ENCODE measurements around the gene EVI2B.
"Not testable (repeated sequence)": the region's sequence is repeated elsewhere in the genome, so short reads cannot be mapped to it uniquely, and the experiment has no call there.

EVI2B gene

GRCh38 chr17:31313982-31314781 lies at the start of gene EVI2B:
Gene EVI2B, minus strand, starts transcription at chr17:31314054. Its CDS starts 8,445 bp downstream, at chr17:31305609.
- intact Hi-C loops (cut with DNase I): no loop called here
- no peak for DNase-seq

GRCh38 chr17:31357839-31358394 lies 44.1 kb upstream of the EVI2B start:
- no peak for DNase-seq
- intact Hi-C loops (cut with DNase I): no loop called here

- intact Hi-C loops (cut with DNase I): no loop called here
- DNase-seq: no peak
Observed at GRCh38 chr17:31357091-31357490, 43.2 kb upstream of the EVI2B start.

GRCh38 chr17:31355935-31356334 lies 42.1 kb upstream of the EVI2B start:
- DNase-seq: no peak
- intact Hi-C loops (cut with DNase I): no loop called here

- no peak for DNase-seq
- intact Hi-C loops (cut with DNase I): no loop called here
Observed at GRCh38 chr17:31349454-31349853, 35.6 kb upstream of the EVI2B start.

GRCh38 chr17:31345191-31345747 lies 31.4 kb upstream of the EVI2B start:
- intact Hi-C loops (cut with DNase I); DNase-seq: not testable (repeated sequence)

GRCh38 chr17:31339906-31340661 lies 26.2 kb upstream of the EVI2B start:
- intact Hi-C loops (cut with DNase I): no loop called here
- peak in 4 of 10 donors; percentile 23 to 80 (median 51) for DNase-seq

GRCh38 chr17:31329221-31329620 lies 15.4 kb upstream of the EVI2B start:
- no peak for DNase-seq
- intact Hi-C loops (cut with DNase I): no loop called here

GRCh38 chr17:31328160-31328535 lies 14.3 kb upstream of the EVI2B start:
- intact Hi-C loops (cut with DNase I): no loop called here

GRCh38 chr17:31327534-31328159 lies 13.8 kb upstream of the EVI2B start:
- intact Hi-C loops (cut with DNase I): no loop called here

More at GRCh38 chr17:31328160-31328535, 14.3 kb upstream of the EVI2B start:
- DNase-seq: no peak

GRCh38 chr17:31323551-31323950 lies 9.7 kb upstream of the EVI2B start:
- intact Hi-C loops (cut with DNase I): loop anchor here (5.0 kb wide), 1 partner anchor 49 kb away; no protein-coding TSS in a partner anchor
- no peak for DNase-seq

More at GRCh38 chr17:31327534-31328159, 13.8 kb upstream of the EVI2B start:
- no peak for DNase-seq

GRCh38 chr17:31321966-31322365 lies 8.1 kb upstream of the EVI2B start:
- no peak for DNase-seq
- intact Hi-C loops (cut with DNase I): loop anchor here (5.0 kb wide), 1 partner anchor 50 kb away; no protein-coding TSS in a partner anchor

- intact Hi-C loops (cut with DNase I): loop anchor here (5.0 kb wide), 1 partner anchor 51 kb away; no protein-coding TSS in a partner anchor
- peak in 6 of 10 donors; percentile 14 to 88 (median 38) for DNase-seq
Observed at GRCh38 chr17:31321481-31321880, 7.6 kb upstream of the EVI2B start, which contains the start of gene EVI2A. Gene EVI2A, minus strand, starts transcription at chr17:31321622. Its CDS starts 2,609 bp downstream, at chr17:31319013.

- DNase-seq: no peak
- intact Hi-C loops (cut with DNase I): loop anchor here (5.0 kb wide), 1 partner anchor 52 kb away; no protein-coding TSS in a partner anchor
Observed at GRCh38 chr17:31320791-31321190, 6.9 kb upstream of the EVI2B start.

- DNase-seq: no peak
- intact Hi-C loops (cut with DNase I): loop anchor here (5.0 kb wide), 1 partner anchor 52 kb away; no protein-coding TSS in a partner anchor
Observed at GRCh38 chr17:31320241-31320640, 6.4 kb upstream of the EVI2B start.

- intact Hi-C loops (cut with DNase I): no loop called here
- DNase-seq: no peak
Observed at GRCh38 chr17:31318851-31319661, 5.2 kb upstream of the EVI2B start.

- intact Hi-C loops (cut with DNase I): no loop called here
- DNase-seq: peak; percentile 41 to 94 (median 69)
Observed at GRCh38 chr17:31318298-31318801, 4.5 kb upstream of the EVI2B start.

GRCh38 chr17:31314782-31315100 lies 887 bp upstream of the EVI2B start:
- intact Hi-C loops (cut with DNase I): no loop called here
- no peak for DNase-seq

- DNase-seq; intact Hi-C loops (cut with DNase I): not testable (repeated sequence)
Observed at GRCh38 chr17:31312223-31312622, 1.6 kb downstream of the EVI2B start.
